ENCODE results near the gene DLX3.

DLX3 gene

GRCh38 chr17:50035421-50035879, 40.4 kb upstream of the DLX3 start:
- H3K36me3 ChIP-seq (ENCODE audit: low read depth): no peaks in the 10 kb centered on the region
- no peak overlapping the region for H3K4me3 ChIP-seq (ENCODE audit: severe bottlenecking)
- peaks cover 21% of the 10 kb centered on the region for H3K4me1 ChIP-seq (ENCODE audit: insufficient read depth, poor library complexity, severe bottlenecking)
- no peak for TF ChIP-seq CTCF (IDR thresholded peaks at IDR 0.05; ENCODE audit: poor library complexity, severe bottlenecking)
- DNase-seq (ENCODE audit: low spot score) (no peak), ATAC-seq (ENCODE audit: low read depth) (no peak)
- H3K27ac ChIP-seq (ENCODE audit: poor library complexity, severe bottlenecking): no peak overlapping the region
- H3K9me3 ChIP-seq (ENCODE audit: severe bottlenecking): no peaks in the 10 kb centered on the region
- no peaks in the 10 kb centered on the region for H3K27me3 ChIP-seq (ENCODE audit: insufficient read depth, poor library complexity, severe bottlenecking)

- H3K27ac ChIP-seq (ENCODE audit: poor library complexity, severe bottlenecking): no peak overlapping the region
- DNase-seq (ENCODE audit: low spot score): no peak
- peaks cover 21% of the 10 kb centered on the region for H3K4me1 ChIP-seq (ENCODE audit: insufficient read depth, poor library complexity, severe bottlenecking)
- no peak overlapping the region for H3K4me3 ChIP-seq (ENCODE audit: severe bottlenecking)
- TF ChIP-seq CTCF (IDR thresholded peaks at IDR 0.05; ENCODE audit: poor library complexity, severe bottlenecking): no peak
- ATAC-seq (ENCODE audit: low read depth): no peak
- H3K9me3 ChIP-seq (ENCODE audit: severe bottlenecking): no peaks in the 10 kb centered on the region
- no peaks in the 10 kb centered on the region for H3K27me3 ChIP-seq (ENCODE audit: insufficient read depth, poor library complexity, severe bottlenecking)
- H3K36me3 ChIP-seq (ENCODE audit: low read depth): no peaks in the 10 kb centered on the region
Measured at GRCh38 chr17:50034498-50035364, 39.7 kb upstream of the DLX3 start.

GRCh38 chr17:50033316-50033715, 38.3 kb upstream of the DLX3 start:
- Histone ChIP-seq H3K36me3 (ENCODE audit: low read depth) (no peaks in the 10 kb centered on the region), H3K27me3 (ENCODE audit: insufficient read depth, poor library complexity, severe bottlenecking) (no peaks in the 10 kb centered on the region), H3K4me1 (ENCODE audit: insufficient read depth, poor library complexity, severe bottlenecking) (peaks cover 33% of the 10 kb centered on the region), H3K9me3 (ENCODE audit: severe bottlenecking) (no peaks in the 10 kb centered on the region), H3K4me3 (ENCODE audit: severe bottlenecking) (no peak overlapping the region), H3K27ac (ENCODE audit: poor library complexity, severe bottlenecking) (no peak overlapping the region)
- DNase-seq (ENCODE audit: low spot score): no peak
- TF ChIP-seq CTCF (IDR thresholded peaks at IDR 0.05; ENCODE audit: poor library complexity, severe bottlenecking): no peak
- no peak for ATAC-seq (ENCODE audit: low read depth)

- Histone ChIP-seq H3K9me3 (ENCODE audit: severe bottlenecking) (no peaks in the 10 kb centered on the region), H3K4me1 (ENCODE audit: insufficient read depth, poor library complexity, severe bottlenecking) (peaks cover 27% of the 10 kb centered on the region), H3K36me3 (ENCODE audit: low read depth) (no peaks in the 10 kb centered on the region), H3K4me3 (ENCODE audit: severe bottlenecking) (no peak overlapping the region), H3K27me3 (ENCODE audit: insufficient read depth, poor library complexity, severe bottlenecking) (no peaks in the 10 kb centered on the region), H3K27ac (ENCODE audit: poor library complexity, severe bottlenecking) (peak overlapping the region; percentile 99)
- ATAC-seq (ENCODE audit: low read depth) (no peak), DNase-seq (ENCODE audit: low spot score) (no peak)
- TF ChIP-seq CTCF (IDR thresholded peaks at IDR 0.05; ENCODE audit: poor library complexity, severe bottlenecking): no peak
Measured at GRCh38 chr17:50029185-50029584, 34.2 kb upstream of the DLX3 start.

- Histone ChIP-seq H3K4me3 (ENCODE audit: severe bottlenecking) (no peak overlapping the region), H3K27me3 (ENCODE audit: insufficient read depth, poor library complexity, severe bottlenecking) (no peaks in the 10 kb centered on the region), H3K36me3 (ENCODE audit: low read depth) (no peaks in the 10 kb centered on the region), H3K27ac (ENCODE audit: poor library complexity, severe bottlenecking) (peak overlapping the region; percentile 99), H3K9me3 (ENCODE audit: severe bottlenecking) (no peaks in the 10 kb centered on the region), H3K4me1 (ENCODE audit: insufficient read depth, poor library complexity, severe bottlenecking) (peaks cover 27% of the 10 kb centered on the region)
- DNase-seq (ENCODE audit: low spot score) (no peak), ATAC-seq (ENCODE audit: low read depth) (no peak)
- no peak for TF ChIP-seq CTCF (IDR thresholded peaks at IDR 0.05; ENCODE audit: poor library complexity, severe bottlenecking)
Measured at GRCh38 chr17:50028736-50029120, 33.7 kb upstream of the DLX3 start.

Data from RWPE2 (cell line).